ENCODE measurements around the gene STK39.
"Not testable (repeated sequence)": the region's sequence is repeated elsewhere in the genome, so short reads cannot be mapped to it uniquely, and the experiment has no call there.

Gene STK39

GRCh38 chr2:168137510-168138180 is 109.8 kb downstream of the STK39 start:
- no peak for DNase-seq (ENCODE audit: low read depth)

GRCh38 chr2:168136392-168136977 is 110.9 kb downstream of the STK39 start:
- DNase-seq (ENCODE audit: low read depth), result no peak

GRCh38 chr2:168135630-168136029 is 111.8 kb downstream of the STK39 start:
- no peak for DNase-seq (ENCODE audit: low read depth)

- DNase-seq (ENCODE audit: low read depth), result no peak
Observed at GRCh38 chr2:168135121-168135520, 112.3 kb downstream of the STK39 start.

GRCh38 chr2:168134485-168134884 is 112.9 kb downstream of the STK39 start:
- no peak for DNase-seq (ENCODE audit: low read depth)

- no peak for DNase-seq (ENCODE audit: low read depth)
Observed at GRCh38 chr2:168132389-168132788, 115.0 kb downstream of the STK39 start.

GRCh38 chr2:168130346-168130745 is 117.0 kb downstream of the STK39 start:
- no peak for DNase-seq (ENCODE audit: low read depth)

GRCh38 chr2:168127371-168127770 is 120.0 kb downstream of the STK39 start:
- DNase-seq (ENCODE audit: low read depth), result no peak

GRCh38 chr2:168122210-168122609 is 125.2 kb downstream of the STK39 start:
- not testable (repeated sequence) for DNase-seq (ENCODE audit: low read depth)

- DNase-seq (ENCODE audit: low read depth), result no peak
Observed at GRCh38 chr2:168120730-168121129, 126.7 kb downstream of the STK39 start.

- DNase-seq (ENCODE audit: low read depth), result no peak
Observed at GRCh38 chr2:168120310-168120709, 127.1 kb downstream of the STK39 start.

- no peak for DNase-seq (ENCODE audit: low read depth)
Observed at GRCh38 chr2:168119515-168120141, 127.8 kb downstream of the STK39 start.

GRCh38 chr2:168118733-168119514 is 128.5 kb downstream of the STK39 start:
- DNase-seq (ENCODE audit: low read depth), result no peak

GRCh38 chr2:168116448-168116847 is 130.9 kb downstream of the STK39 start:
- no peak for DNase-seq (ENCODE audit: low read depth)

- DNase-seq (ENCODE audit: low read depth), result no peak
Observed at GRCh38 chr2:168114619-168115018, 132.8 kb downstream of the STK39 start.

- DNase-seq (ENCODE audit: low read depth), result no peak
Observed at GRCh38 chr2:168114040-168114439, 133.4 kb downstream of the STK39 start.

- no peak for DNase-seq (ENCODE audit: low read depth)
Observed at GRCh38 chr2:168107322-168107721, 140.1 kb downstream of the STK39 start.

GRCh38 chr2:168105127-168105683 is 142.2 kb downstream of the STK39 start:
- DNase-seq (ENCODE audit: low read depth), result no peak

- no peak for DNase-seq (ENCODE audit: low read depth)
Observed at GRCh38 chr2:168097431-168097830, 150.0 kb downstream of the STK39 start.

- no peak for DNase-seq (ENCODE audit: low read depth)
Observed at GRCh38 chr2:168096158-168096557, 151.2 kb downstream of the STK39 start.

GRCh38 chr2:168091986-168092385 is 155.4 kb downstream of the STK39 start:
- no peak for DNase-seq (ENCODE audit: low read depth)

GRCh38 chr2:168090366-168091135 is 156.8 kb downstream of the STK39 start:
- DNase-seq (ENCODE audit: low read depth), result no peak

All from stimulated activated CD8-positive, alpha-beta memory T cell treated with anti-CD3 and anti-CD28 coated beads, Interleukin-12 subunit alpha, Interleukin-12 subunit beta, amount 100 ng/mL, for 4 hours (primary cell).